Upper lobe of left lung (tissue), 6 donors: Measurements from ENCODE around the gene CARMIL1. TPM values are rescaled to one million over a fixed set of nuclear protein-coding genes. Genes with fewer than 3 reads are reported as not detected.

Experiments
- ATAC-seq, 2 donors: fragments of 200-7000 bp; cut with Tn5 transposase; one replicate each; pipeline ENCODE4 v1.9.1; 2022; ENCODE audit warnings: mild to moderate bottlenecking in 2 of 2, moderate library complexity in 2 of 2; ENCODE audit not compliant: low FRiP score in 2 of 2
- DNase-seq, 2 donors: peaks; one replicate each; pipeline ENCODE4 v3.0.0-alpha.2; 2019 to 2020
- H3K27ac ChIP-seq, 4 donors: fragments of 200-600 bp; sonication (generic); one replicate each; pipeline ENCODE4 v1.5.1; 2016 to 2019
- H3K27me3 ChIP-seq, 4 donors: fragments of 200-600 bp; sonication (generic); one replicate each; pipeline ENCODE4 v1.5.1; 2017 to 2019
- H3K36me3 ChIP-seq, 4 donors: fragments of 200-600 bp; sonication (generic); one replicate each; pipeline ENCODE4 v1.5.1; 2016 to 2019
- H3K4me1 ChIP-seq, 4 donors: fragments of 200-600 bp; sonication (generic); one replicate each; pipeline ENCODE4 v1.5.1; 2018 to 2019
- H3K4me3 ChIP-seq, 4 donors: fragments of 200-600 bp; sonication (generic); one replicate each; pipeline ENCODE4 v1.5.1; 2017 to 2019; ENCODE audit warnings: mild to moderate bottlenecking in 2 of 4, moderate library complexity in 1 of 4
- H3K9me3 ChIP-seq, 4 donors: fragments of 200-600 bp; sonication (generic); one replicate each; pipeline ENCODE4 v1.5.1; 2018 to 2019
- CTCF ChIP-seq, 6 experiments: fragments of 450-650 bp in 4 of 6; fragments of 200-600 bp in 2 of 6; sonication (generic) in 2 of 6; IDR thresholded peaks; one replicate each; pipeline ENCODE4 v1.5.1; 2016 to 2019; ENCODE audit warnings: antibody characterized with exemption in 6 of 6
- EP300 ChIP-seq, 4 donors: sonication (generic); formaldehyde crosslinking; IDR thresholded peaks; one replicate each; pipeline ENCODE4 v1.5.1; 2017; ENCODE audit warnings: antibody characterized with exemption in 4 of 4, control low read depth in 2 of 4
- POLR2A ChIP-seq, 4 donors: fragments of 450-650 bp; IDR thresholded peaks; one replicate each; pipeline ENCODE4 v1.5.1; 2016 to 2017; ENCODE audit warnings: antibody characterized with exemption in 4 of 4, mild to moderate bottlenecking in 2 of 4
- POLR2AphosphoS5 ChIP-seq, 2 donors: sonication (generic); formaldehyde crosslinking; IDR thresholded peaks; one replicate each; pipeline ENCODE4 v1.5.1; 2017; ENCODE audit warnings: antibody characterized with exemption in 2 of 2
- WGBS, 2 donors: methylation state at CpG; one replicate each; pipeline ENCODE4 v1.1.5; 2017 to 2018; 5-methylcytosine and 5-hydroxymethylcytosine counted together
- total RNA-seq, 6 donors: library from RNA; depleted of rRNA in 4 of 6; stranded (reverse); fragments of >200 nt in 4 of 6; gene quantifications; one replicate each; pipeline versions ENCODE4 v1.1.0 to v1.2.1, GENCODE V29; 2016 to 2021
- donor health status: DM: no; HTN: no; CAD: no; lungs with moderate emphysema.
- donor health status: DM: no; HTN: yes; CAD: no; lungs with severe emphysema.

CARMIL1 gene
- total RNA-seq, 6 donors from 2014 or later, result 19.8 to 78.6 (median 44.9) TPM

- 71 to 76% methylated on average over 5 of the region's 5 CpGs for WGBS, 2 donors
- Histone ChIP-seq H3K4me1 (no peaks in the 10 kb centered on the region), H3K27me3 (no peaks in the 10 kb centered on the region), H3K9me3 (no peaks in the 10 kb centered on the region), H3K36me3 (no peaks in the 10 kb centered on the region), H3K27ac (no peak overlapping the region), H3K4me3 (no peak overlapping the region)
- no peak for TF ChIP-seq POLR2AphosphoS5 (IDR thresholded peaks at IDR 0.05)
- no peak for TF ChIP-seq CTCF (IDR thresholded peaks at IDR 0.05)
- no peak for TF ChIP-seq POLR2A (IDR thresholded peaks at IDR 0.05)
- no peak for TF ChIP-seq EP300 (IDR thresholded peaks at IDR 0.05)
- ATAC-seq (no peak), DNase-seq (no peak)
These were observed 116.6 kb downstream of the CARMIL1 start for GRCh38 chr6:25395731-25396130.

GRCh38 chr6:25397406-25397805 lies 118.2 kb downstream of the CARMIL1 start:
- Histone ChIP-seq H3K4me3 (no peak overlapping the region), H3K9me3 (no peaks in the 10 kb centered on the region), H3K36me3 (no peaks in the 10 kb centered on the region), H3K4me1 (no peaks in the 10 kb centered on the region), H3K27me3 (no peaks in the 10 kb centered on the region), H3K27ac (no peak overlapping the region)
- 79 to 87% methylated on average over 2 of the region's 2 CpGs for WGBS, 2 donors
- DNase-seq, result no peak
- TF ChIP-seq EP300 (IDR thresholded peaks at IDR 0.05) (no peak), CTCF (IDR thresholded peaks at IDR 0.05) (no peak)
- no peak for ATAC-seq

- 92 to 96% methylated on average over 5 of the region's 5 CpGs for WGBS, 2 donors
- H3K4me3 ChIP-seq, result no peak overlapping the region
These were observed 120.7 kb downstream of the CARMIL1 start for GRCh38 chr6:25399885-25400284.

GRCh38 chr6:25401711-25402110 lies 122.5 kb downstream of the CARMIL1 start:
- WGBS, 2 donors, result 58 to 76% methylated on average over 5 of the region's 5 CpGs
- Histone ChIP-seq H3K4me1 (peaks cover 18 to 26% (median 22%) of the 10 kb centered on the region in 4 donors), H3K9me3 (no peaks in the 10 kb centered on the region), H3K27ac (no peak overlapping the region), H3K27me3 (no peaks in the 10 kb centered on the region), H3K4me3 (no peak overlapping the region), H3K36me3 (no peaks in the 10 kb centered on the region)
- ATAC-seq (no peak), DNase-seq (no peak)
- TF ChIP-seq POLR2AphosphoS5 (IDR thresholded peaks at IDR 0.05) (no peak), EP300 (IDR thresholded peaks at IDR 0.05) (no peak), POLR2A (IDR thresholded peaks at IDR 0.05) (no peak), CTCF (IDR thresholded peaks at IDR 0.05) (no peak)

More at GRCh38 chr6:25399885-25400284, 120.7 kb downstream of the CARMIL1 start:
- no peaks in the 10 kb centered on the region for H3K27me3 ChIP-seq
- ATAC-seq, result no peak
- no peaks in the 10 kb centered on the region for H3K9me3 ChIP-seq
- no peak for TF ChIP-seq EP300 (IDR thresholded peaks at IDR 0.05)
- no peak for TF ChIP-seq POLR2AphosphoS5 (IDR thresholded peaks at IDR 0.05)
- TF ChIP-seq POLR2A (IDR thresholded peaks at IDR 0.05), result no peak
- no peak for TF ChIP-seq CTCF (IDR thresholded peaks at IDR 0.05)
- peaks cover 8 to 11% (median 9%) of the 10 kb centered on the region in 4 donors for H3K4me1 ChIP-seq
- no peak for DNase-seq
- no peak overlapping the region for H3K27ac ChIP-seq
- no peaks in the 10 kb centered on the region for H3K36me3 ChIP-seq

GRCh38 chr6:25402125-25402524 lies 123.0 kb downstream of the CARMIL1 start:
- WGBS, 2 donors, result 78 to 99% methylated on average over 4 of the region's 4 CpGs

More at GRCh38 chr6:25402125-25402524, 123.0 kb downstream of the CARMIL1 start:
- no peaks in the 10 kb centered on the region for H3K9me3 ChIP-seq
- H3K4me3 ChIP-seq, result no peak overlapping the region
- no peak for DNase-seq
- no peaks in the 10 kb centered on the region for H3K27me3 ChIP-seq
- no peak overlapping the region for H3K27ac ChIP-seq
- no peaks in the 10 kb centered on the region for H3K36me3 ChIP-seq
- no peak for ATAC-seq
- TF ChIP-seq EP300 (IDR thresholded peaks at IDR 0.05), result no peak
- no peak for TF ChIP-seq CTCF (IDR thresholded peaks at IDR 0.05)
- TF ChIP-seq POLR2A (IDR thresholded peaks at IDR 0.05), result no peak
- TF ChIP-seq POLR2AphosphoS5 (IDR thresholded peaks at IDR 0.05), result no peak
- peaks cover 18 to 28% (median 25%) of the 10 kb centered on the region in 4 donors for H3K4me1 ChIP-seq
